BE2C (cell line): Measurements from ENCODE around the gene APOL3.
"Not testable (repeated sequence)": the region's sequence is repeated elsewhere in the genome, so short reads cannot be mapped to it uniquely, and the experiment has no call there.

Source experiments
- DNase-seq: peaks from one replicate; pipeline ENCODE4 v3.0.0-alpha.2; 2020
- H3K27me3 ChIP-seq: fragments of 250-450 bp; sonication (Bioruptor Pico); 2 replicates; pipeline ENCODE4 v1.5.1; 2020; ENCODE audit warnings: mild to moderate bottlenecking
- H3K36me3 ChIP-seq: fragments of 250-450 bp; sonication (Bioruptor Pico); 2 replicates; pipeline ENCODE4 v1.5.1; 2020; ENCODE audit warnings: mild to moderate bottlenecking
- H3K4me1 ChIP-seq: fragments of 250-450 bp; sonication (Bioruptor Pico); 2 replicates; pipeline ENCODE4 v1.5.1; 2020
- H3K4me3 ChIP-seq: 2 replicates; pipeline ENCODE4 v1.5.1; 2011; ENCODE audit warnings: low read depth, low read length
- H3K9me3 ChIP-seq: fragments of 250-450 bp; sonication (Bioruptor Pico); 2 replicates; pipeline ENCODE4 v1.5.1; 2020
- TF ChIP-seq, protein P1 (sequence below): IDR thresholded peaks from 2 replicates; pipeline ENCODE4 v1.5.1; 2012; ENCODE audit warnings: mild to moderate bottlenecking, low read depth, low read length

APOL3 gene

DNA sequence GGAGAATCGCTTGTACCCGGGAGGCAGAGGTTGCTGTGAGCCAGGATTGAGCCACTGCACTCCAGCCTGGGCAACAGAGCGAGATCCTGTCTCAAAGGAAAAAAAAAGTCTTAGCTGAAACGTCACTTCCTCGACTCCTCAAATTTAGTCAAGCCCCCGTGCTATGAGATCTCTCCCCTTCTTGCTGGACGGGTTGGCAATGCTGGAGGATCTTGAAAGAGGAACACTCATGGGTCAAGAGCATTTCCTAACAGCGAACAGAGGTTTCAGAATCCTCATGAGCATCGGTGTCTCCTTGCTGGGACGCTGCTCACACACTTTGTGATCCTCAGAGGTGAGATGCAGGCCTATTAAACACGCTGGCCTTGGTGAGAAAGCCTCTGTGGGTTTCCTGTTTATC is 35.9 kb downstream of the APOL3 start:
- H3K9me3 ChIP-seq, result no peaks in the 10 kb centered on the region
- H3K4me3 ChIP-seq, result no peak overlapping the region
- no peaks in the 10 kb centered on the region for H3K27me3 ChIP-seq
- DNase-seq, result no peak
- H3K36me3 ChIP-seq, result no peaks in the 10 kb centered on the region
- TF ChIP-seq, protein P1, sequence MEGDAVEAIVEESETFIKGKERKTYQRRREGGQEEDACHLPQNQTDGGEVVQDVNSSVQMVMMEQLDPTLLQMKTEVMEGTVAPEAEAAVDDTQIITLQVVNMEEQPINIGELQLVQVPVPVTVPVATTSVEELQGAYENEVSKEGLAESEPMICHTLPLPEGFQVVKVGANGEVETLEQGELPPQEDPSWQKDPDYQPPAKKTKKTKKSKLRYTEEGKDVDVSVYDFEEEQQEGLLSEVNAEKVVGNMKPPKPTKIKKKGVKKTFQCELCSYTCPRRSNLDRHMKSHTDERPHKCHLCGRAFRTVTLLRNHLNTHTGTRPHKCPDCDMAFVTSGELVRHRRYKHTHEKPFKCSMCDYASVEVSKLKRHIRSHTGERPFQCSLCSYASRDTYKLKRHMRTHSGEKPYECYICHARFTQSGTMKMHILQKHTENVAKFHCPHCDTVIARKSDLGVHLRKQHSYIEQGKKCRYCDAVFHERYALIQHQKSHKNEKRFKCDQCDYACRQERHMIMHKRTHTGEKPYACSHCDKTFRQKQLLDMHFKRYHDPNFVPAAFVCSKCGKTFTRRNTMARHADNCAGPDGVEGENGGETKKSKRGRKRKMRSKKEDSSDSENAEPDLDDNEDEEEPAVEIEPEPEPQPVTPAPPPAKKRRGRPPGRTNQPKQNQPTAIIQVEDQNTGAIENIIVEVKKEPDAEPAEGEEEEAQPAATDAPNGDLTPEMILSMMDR, result no peak
- H3K4me1 ChIP-seq, result no peaks in the 10 kb centered on the region

DNA sequence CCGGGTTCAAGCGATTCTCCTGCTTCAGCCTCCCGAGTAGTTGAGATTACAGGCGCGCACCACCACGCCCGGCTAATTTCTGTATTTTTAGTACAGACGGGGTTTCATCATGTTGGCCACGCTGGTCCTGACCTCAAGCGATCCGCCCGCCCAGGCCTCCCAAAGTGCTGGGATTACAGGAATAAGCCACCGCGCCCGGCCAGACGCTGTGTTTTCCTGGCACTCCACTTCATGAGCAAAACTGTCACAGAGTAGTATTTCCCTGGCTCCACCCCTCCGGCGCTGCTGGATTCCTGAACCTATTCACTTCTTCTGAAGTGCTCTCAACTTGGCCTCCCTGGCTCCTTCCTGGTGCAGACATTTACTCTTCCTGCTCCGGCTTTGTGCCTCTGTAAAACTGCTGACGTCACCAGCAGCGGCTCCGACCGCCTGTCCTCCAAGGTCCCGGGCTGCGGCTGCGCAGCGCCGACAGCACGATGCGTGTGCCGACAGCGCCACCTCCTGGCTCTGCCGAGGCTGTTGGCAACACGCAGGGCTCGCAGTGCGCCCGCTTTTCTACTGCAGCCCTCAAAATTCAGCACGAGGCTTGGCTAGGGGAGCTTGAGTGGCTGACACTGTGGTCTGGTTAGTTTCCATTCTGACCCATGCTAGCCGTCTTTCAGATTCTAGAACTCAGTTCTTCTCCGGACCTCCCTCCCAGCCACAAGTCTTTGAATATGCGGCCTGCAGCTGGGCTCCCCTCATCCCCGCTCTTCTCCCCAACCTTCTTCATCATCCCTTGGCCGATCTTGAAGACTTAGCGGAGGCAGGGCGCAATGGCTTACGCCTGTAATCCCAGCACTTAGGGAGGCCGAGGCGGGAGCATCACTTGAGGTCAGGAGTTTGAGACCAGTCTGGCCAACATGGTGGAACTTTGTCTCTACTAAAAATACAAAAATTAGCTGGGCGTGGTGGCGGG is 36.6 kb downstream of the APOL3 start:
- Histone ChIP-seq H3K36me3 (no peaks in the 10 kb centered on the region), H3K4me3 (no peak overlapping the region), H3K27me3 (no peaks in the 10 kb centered on the region), H3K9me3 (no peaks in the 10 kb centered on the region), H3K4me1 (no peaks in the 10 kb centered on the region)
- TF ChIP-seq, protein P1, result peak; percentile 98
- DNase-seq, result peak; percentile 96

DNA sequence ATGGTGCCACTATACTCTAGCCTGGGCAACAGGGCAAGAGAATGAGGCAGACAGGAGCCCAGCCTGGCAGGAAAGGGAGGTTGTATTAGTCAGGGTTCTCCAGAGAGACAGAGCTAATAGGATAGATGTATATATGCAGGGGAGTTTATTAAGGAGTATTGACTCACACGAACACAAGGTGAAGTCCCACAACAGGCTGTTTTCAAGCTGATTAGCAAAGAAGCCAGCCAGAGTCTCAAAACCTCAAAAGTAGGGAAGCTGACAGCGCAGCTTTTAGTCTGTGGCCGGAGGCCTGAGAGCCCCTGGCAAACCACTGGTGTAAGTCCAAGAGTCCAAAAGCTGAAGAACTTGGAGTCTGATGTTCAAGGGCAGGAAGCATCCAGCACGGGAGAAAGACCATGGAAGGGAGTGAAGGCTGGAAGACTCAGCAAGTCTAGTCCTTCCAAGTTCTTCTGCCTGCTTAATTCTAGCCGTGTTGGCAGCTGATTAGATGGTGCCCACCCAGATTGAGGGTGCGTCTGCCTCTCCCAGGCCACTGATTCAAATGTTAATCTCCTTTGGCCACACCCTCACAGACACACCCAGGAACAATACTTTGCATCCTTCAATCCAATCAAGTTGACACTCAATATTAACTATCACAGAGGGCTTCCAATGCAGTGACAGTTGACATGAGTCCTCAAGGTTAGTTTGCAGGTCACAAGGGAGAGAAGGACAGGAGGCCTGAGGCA is 39.8 kb downstream of the APOL3 start:
- not testable (repeated sequence) for H3K36me3 ChIP-seq, DNase-seq, H3K9me3 ChIP-seq, H3K4me3 ChIP-seq, H3K4me1 ChIP-seq, H3K27me3 ChIP-seq

DNA sequence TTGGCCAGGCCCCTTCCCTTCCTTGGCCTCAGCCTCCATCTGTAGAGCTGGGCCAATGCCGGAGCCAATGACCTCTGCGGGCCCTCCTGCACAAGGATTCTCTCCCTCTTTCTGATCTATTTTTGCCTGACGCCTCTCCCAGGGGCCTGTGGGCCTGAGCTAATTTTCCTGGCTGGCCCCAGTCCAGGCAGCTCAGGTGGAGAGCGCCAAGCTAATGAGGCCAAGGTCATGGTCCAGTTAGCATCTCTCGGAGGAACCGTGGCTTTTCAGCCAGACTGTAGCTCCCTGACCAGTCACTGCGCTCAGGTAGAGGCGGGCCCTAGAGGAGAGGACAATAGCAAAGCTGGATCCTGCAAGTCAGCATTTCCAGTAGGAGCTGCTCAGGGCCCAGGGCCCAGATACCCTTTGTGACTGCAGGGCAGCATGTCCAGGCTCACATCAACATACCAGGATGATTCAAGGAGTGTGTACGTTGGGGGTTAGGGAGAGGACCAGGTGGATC is 43.5 kb downstream of the APOL3 start:
- H3K4me1 ChIP-seq, result no peaks in the 10 kb centered on the region
- H3K27me3 ChIP-seq, result no peaks in the 10 kb centered on the region
- no peak for DNase-seq
- H3K9me3 ChIP-seq, result no peaks in the 10 kb centered on the region
- no peaks in the 10 kb centered on the region for H3K36me3 ChIP-seq
- TF ChIP-seq, protein P1, result no peak
- no peak overlapping the region for H3K4me3 ChIP-seq

DNA sequence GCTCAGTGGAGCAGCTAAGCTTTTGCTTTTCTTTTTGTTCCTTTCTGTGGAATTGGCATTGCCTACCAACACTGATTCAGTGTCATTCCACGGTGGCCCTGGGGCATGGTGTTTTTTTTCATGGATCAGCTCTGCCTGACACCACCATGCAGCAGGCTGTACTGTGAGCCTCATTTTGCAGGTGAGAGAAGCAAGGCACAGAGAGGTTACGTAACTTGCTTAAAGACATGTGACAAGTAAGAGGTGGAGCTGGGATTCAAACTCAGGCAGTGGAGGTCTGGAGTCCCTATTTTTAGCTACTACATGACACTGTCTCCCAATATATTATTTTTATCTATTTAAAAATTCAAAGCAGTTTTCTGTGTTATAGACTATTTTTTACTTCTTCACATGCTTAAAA is 44.4 kb downstream of the APOL3 start:
- DNase-seq, result no peak
- no peaks in the 10 kb centered on the region for H3K27me3 ChIP-seq

DNA sequence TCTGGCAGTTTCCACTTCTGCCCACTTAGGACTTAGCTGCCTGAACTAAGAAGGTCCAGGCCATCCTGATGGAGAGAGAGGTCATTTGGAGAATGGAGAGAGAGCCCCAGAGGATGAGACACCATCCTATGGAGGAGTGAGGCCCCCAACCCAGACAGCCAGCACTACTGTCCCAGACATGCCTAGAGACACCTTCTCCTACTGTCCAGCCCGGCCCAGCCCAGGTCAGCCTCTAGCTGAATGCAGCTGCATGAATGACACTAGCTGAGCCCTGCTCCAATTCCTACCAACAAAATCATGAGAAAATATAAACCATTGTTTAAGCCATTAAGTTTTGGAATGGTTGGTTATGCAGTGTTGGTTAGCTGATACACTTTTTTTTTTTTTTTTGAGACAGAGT is 47.4 kb downstream of the APOL3 start:
- DNase-seq, result no peak
- Histone ChIP-seq H3K36me3 (no peaks in the 10 kb centered on the region), H3K9me3 (no peaks in the 10 kb centered on the region), H3K4me3 (no peak overlapping the region), H3K4me1 (no peaks in the 10 kb centered on the region), H3K27me3 (no peaks in the 10 kb centered on the region)
- TF ChIP-seq, protein P1, result no peak

More for the DNA sequence above, 44.4 kb downstream of the APOL3 start:
- TF ChIP-seq, protein P1, result no peak
- no peak overlapping the region for H3K4me3 ChIP-seq
- no peaks in the 10 kb centered on the region for H3K4me1 ChIP-seq
- H3K36me3 ChIP-seq, result no peaks in the 10 kb centered on the region
- no peaks in the 10 kb centered on the region for H3K9me3 ChIP-seq
